ENCODE data around the gene NAIP.
"Not testable (repeated sequence)": the region's sequence is repeated elsewhere in the genome, so short reads cannot be mapped to it uniquely, and the experiment has no call there.

- TF ChIP-seq POLR2AphosphoS5 (IDR thresholded peaks at IDR 0.05; ENCODE audit: low read depth, low read length); TAF1 (IDR thresholded peaks at IDR 0.05; ENCODE audit: borderline replicate concordance, low read depth, low read length); POLR2A (IDR thresholded peaks at IDR 0.05; ENCODE audit: low read depth, low read length): not testable (repeated sequence)
Observed at GRCh38 chr5:70925211-70925562, 100.0 kb downstream of the NAIP start.

All from GM12892 (cell line).